ENCODE data around the gene TUBG2. TPM values are rescaled to one million over a fixed set of nuclear protein-coding genes. Genes with fewer than 3 reads are reported as not detected.

TUBG2 gene
- polyA plus RNA-seq, 1 of the 3 experiments (the other 2 are of a cell fraction) = 33.9 TPM

DNA sequence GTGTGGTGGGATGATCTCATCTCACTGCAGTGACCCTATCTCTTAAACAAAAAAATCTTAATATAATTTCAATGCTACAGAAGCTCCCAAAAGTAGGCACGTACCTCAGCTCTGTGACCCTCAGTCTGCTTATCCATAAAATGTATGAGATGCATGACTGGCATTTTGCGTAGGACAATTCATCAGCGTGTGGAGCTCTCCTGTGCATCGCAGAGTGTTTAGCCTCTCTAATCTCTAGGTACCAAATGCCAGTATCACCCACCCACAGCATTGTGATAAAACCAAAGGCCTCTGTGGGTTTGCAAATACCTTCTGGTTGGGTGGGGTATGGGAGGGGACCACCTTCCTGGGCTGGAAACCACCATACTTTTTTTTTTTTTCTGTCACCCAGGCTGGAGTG lies 19.0 kb upstream of the TUBG2 start:
- Histone ChIP-seq H3K9me3 (no peaks in the 10 kb centered on the region), H3K4me1 (ENCODE audit: control insufficient read depth in 1 of 2, insufficient read depth in 2 of 2, low read depth in 1 of 2, low read length in 1 of 2) (no peaks in the 10 kb centered on the region; a peak in 1 of 4 replicates), H3K9ac (no peak overlapping the region), H3K27ac (ENCODE audit: low read depth in 2 of 2, low read length in 1 of 2) (no peak overlapping the region), H3F3A (replicated peaks; ENCODE audit: insufficient read depth) (no peaks in the 10 kb centered on the region), H3K27me3 (ENCODE audit: insufficient read depth) (no peaks in the 10 kb centered on the region), H2AFZ (ENCODE audit: low read depth) (no peak overlapping the region), H4K20me1 (ENCODE audit: insufficient read depth) (no peaks in the 10 kb centered on the region), H3K4me2 (no peak overlapping the region), H3K36me3 (replicated peaks in 1 of 2; ENCODE audit: control insufficient read depth in 1 of 2, insufficient read depth in 2 of 2, low read length in 1 of 2) (no peaks in the 10 kb centered on the region), H3K79me2 (ENCODE audit: insufficient read depth) (no peaks in the 10 kb centered on the region), H3K9me2 (no peaks in the 10 kb centered on the region), H3K4me3 (ENCODE audit: low read depth in 2 of 2, low read length in 1 of 2) (no peak overlapping the region)
- DNase-seq = no peak
- WGBS (ENCODE audit: low lambda C conversion rate) = 86% methylated on average over 4 of the region's 4 CpGs
- ChIA-PET POLR2A (no interaction called here), CTCF (no interaction called here)
- no peak for TF ChIP-seq MXI1 (IDR thresholded peaks at IDR 0.05; ENCODE audit: low read depth, low read length)
- TF ChIP-seq SMC3 (IDR thresholded peaks at IDR 0.05; ENCODE audit: low read depth, low read length) = no peak
- TF ChIP-seq ELF1 (IDR thresholded peaks at IDR 0.05) = no peak
- no peak for TF ChIP-seq NFIC (IDR thresholded peaks at IDR 0.05; ENCODE audit: borderline replicate concordance)
- no peak for TF ChIP-seq TAF1 (IDR thresholded peaks at IDR 0.05; ENCODE audit: borderline replicate concordance, low read depth, low read length)
- TF ChIP-seq, protein P1, sequence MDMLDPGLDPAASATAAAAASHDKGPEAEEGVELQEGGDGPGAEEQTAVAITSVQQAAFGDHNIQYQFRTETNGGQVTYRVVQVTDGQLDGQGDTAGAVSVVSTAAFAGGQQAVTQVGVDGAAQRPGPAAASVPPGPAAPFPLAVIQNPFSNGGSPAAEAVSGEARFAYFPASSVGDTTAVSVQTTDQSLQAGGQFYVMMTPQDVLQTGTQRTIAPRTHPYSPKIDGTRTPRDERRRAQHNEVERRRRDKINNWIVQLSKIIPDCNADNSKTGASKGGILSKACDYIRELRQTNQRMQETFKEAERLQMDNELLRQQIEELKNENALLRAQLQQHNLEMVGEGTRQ (IDR thresholded peaks at IDR 0.05; ENCODE audit: borderline replicate concordance, low read depth, low read length) = no peak
- TF ChIP-seq, protein P2, sequence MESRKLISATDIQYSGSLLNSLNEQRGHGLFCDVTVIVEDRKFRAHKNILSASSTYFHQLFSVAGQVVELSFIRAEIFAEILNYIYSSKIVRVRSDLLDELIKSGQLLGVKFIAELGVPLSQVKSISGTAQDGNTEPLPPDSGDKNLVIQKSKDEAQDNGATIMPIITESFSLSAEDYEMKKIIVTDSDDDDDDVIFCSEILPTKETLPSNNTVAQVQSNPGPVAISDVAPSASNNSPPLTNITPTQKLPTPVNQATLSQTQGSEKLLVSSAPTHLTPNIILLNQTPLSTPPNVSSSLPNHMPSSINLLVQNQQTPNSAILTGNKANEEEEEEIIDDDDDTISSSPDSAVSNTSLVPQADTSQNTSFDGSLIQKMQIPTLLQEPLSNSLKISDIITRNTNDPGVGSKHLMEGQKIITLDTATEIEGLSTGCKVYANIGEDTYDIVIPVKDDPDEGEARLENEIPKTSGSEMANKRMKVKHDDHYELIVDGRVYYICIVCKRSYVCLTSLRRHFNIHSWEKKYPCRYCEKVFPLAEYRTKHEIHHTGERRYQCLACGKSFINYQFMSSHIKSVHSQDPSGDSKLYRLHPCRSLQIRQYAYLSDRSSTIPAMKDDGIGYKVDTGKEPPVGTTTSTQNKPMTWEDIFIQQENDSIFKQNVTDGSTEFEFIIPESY (IDR thresholded peaks at IDR 0.05; ENCODE audit: borderline replicate concordance, low read depth) = no peak
- TF ChIP-seq TCF12 (IDR thresholded peaks at IDR 0.05) = no peak
- no peak for TF ChIP-seq RCOR1 (IDR thresholded peaks at IDR 0.05; ENCODE audit: low read length)
- TF ChIP-seq GABPA (IDR thresholded peaks at IDR 0.05; ENCODE audit: low read depth) = no peak

GRCh38 chr17:42642336-42642735 lies 16.7 kb upstream of the TUBG2 start:
- 15% methylated on average over 2 of the region's 2 CpGs for WGBS (ENCODE audit: low lambda C conversion rate)
- no peak overlapping the region for H3K9ac ChIP-seq
- CTCF ChIA-PET = interaction anchor here (0.9 kb wide), 1 partner anchor 64 kb away, joined by 3 read pairs; no protein-coding TSS in a partner anchor

More at GRCh38 chr17:42642336-42642735, 16.7 kb upstream of the TUBG2 start:
- TF ChIP-seq TEAD4 (IDR thresholded peaks at IDR 0.05; ENCODE audit: borderline replicate concordance, insufficient read depth) (no peak), TCF12 (IDR thresholded peaks at IDR 0.05) (no peak), SIN3A (IDR thresholded peaks at IDR 0.05; ENCODE audit: borderline replicate concordance, low read depth, low read length) (no peak), SMC3 (IDR thresholded peaks at IDR 0.05; ENCODE audit: low read depth, low read length) (no peak), RAD21 (IDR thresholded peaks at IDR 0.05; ENCODE audit: low read length) (no peak)
- no peaks in the 10 kb centered on the region for H4K20me1 ChIP-seq (ENCODE audit: insufficient read depth)
- no peaks in the 10 kb centered on the region for H3K9me3 ChIP-seq
- no peaks in the 10 kb centered on the region for H3K27me3 ChIP-seq (ENCODE audit: insufficient read depth)
- POLR2A ChIA-PET = no interaction called here
- no peak overlapping the region for H2AFZ ChIP-seq (ENCODE audit: low read depth)
- H3K4me1 ChIP-seq (ENCODE audit: control insufficient read depth in 1 of 2, insufficient read depth in 2 of 2, low read depth in 1 of 2, low read length in 1 of 2) = no peaks in the 10 kb centered on the region; a peak in 1 of 4 replicates
- no peak for DNase-seq
- H3K36me3 ChIP-seq (replicated peaks in 1 of 2; ENCODE audit: control insufficient read depth in 1 of 2, insufficient read depth in 2 of 2, low read length in 1 of 2) = no peaks in the 10 kb centered on the region
- H3K9me2 ChIP-seq = no peaks in the 10 kb centered on the region
- H3K4me3 ChIP-seq (ENCODE audit: low read depth in 2 of 2, low read length in 1 of 2) = no peak overlapping the region
- no peak overlapping the region for H3K4me2 ChIP-seq
- no peak overlapping the region for H3K27ac ChIP-seq (ENCODE audit: low read depth in 2 of 2, low read length in 1 of 2)
- no peaks in the 10 kb centered on the region for H3K79me2 ChIP-seq (ENCODE audit: insufficient read depth)
- no peaks in the 10 kb centered on the region for H3F3A ChIP-seq (replicated peaks; ENCODE audit: insufficient read depth)

Measured in SK-N-SH (cell line).